NT2/D1 (cell line): ENCODE results near the gene RASSF10.

Experiments used
- YY1 ChIP-seq: IDR thresholded peaks from 2 replicates; pipeline ENCODE4 v1.6.1; 2011; ENCODE audit not compliant: insufficient read length, insufficient read depth
- ZNF274 ChIP-seq: IDR thresholded peaks from 2 replicates; pipeline ENCODE4 v1.6.1; 2011; ENCODE audit warnings: mild to moderate bottlenecking, low read depth, low read length

DNA sequence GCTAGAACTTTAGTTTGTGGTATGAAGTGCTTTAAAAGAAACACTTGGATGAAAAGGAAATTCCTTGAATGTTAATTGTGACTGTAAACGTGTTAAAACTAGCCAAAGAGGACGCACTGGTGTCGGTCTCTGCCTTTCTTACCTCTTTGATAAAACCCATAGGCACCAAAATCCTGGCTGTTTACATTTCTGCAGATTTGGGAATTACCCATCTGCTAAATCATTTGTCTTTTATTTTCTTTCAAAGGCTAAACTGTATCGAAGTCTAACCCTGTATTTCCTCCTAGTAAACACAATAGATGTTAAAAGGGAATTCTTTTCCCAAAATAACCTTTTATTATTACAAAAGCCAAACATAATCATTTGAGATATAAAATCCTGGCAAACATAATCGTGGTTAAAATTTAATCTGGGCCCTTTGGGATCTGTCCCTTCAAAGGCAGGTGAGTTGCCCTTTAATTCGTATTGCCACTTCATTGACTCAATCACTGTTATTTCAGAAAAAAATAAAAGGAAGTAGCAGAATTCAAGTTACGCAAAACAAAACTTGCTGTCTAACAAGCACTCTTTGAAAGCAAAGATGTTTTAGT lies 2.4 kb downstream of the RASSF10 start:
- no peak for TF ChIP-seq ZNF274
- no peak for TF ChIP-seq YY1
